H4 (cell line): ENCODE data around the gene CCT3. TPM values are rescaled to one million over a fixed set of nuclear protein-coding genes. Genes with fewer than 3 reads are reported as not detected.
"Not testable (repeated sequence)": the region's sequence is repeated elsewhere in the genome, so short reads cannot be mapped to it uniquely, and the experiment has no call there.

Source experiments
- DNase-seq: peaks from one replicate; pipeline ENCODE4 v3.0.0-alpha.2; 2015; ENCODE audit warnings: low spot score
- total RNA-seq: library from RNA; depleted of rRNA; stranded (reverse); fragments of >200 nt; shearing (Covaris generic); gene quantifications from 2 replicates; pipeline ENCODE4 v1.2.3, GENCODE V29; 2014; rRNA removed

Gene CCT3
- total RNA-seq: 584 and 592 TPM in 2 replicates

- DNase-seq: peak; percentile 100
These were observed at the start of gene CCT3, which contains the start of gene TSACC for GRCh38 chr1:156338180-156338976. TSS of gene CCT3 (minus strand) at chr1:156338292. CDS start at chr1:156338184, 108 bp downstream. TSS of gene TSACC (plus strand) at chr1:156338526. CDS start at chr1:156339758, 1,232 bp downstream.

GRCh38 chr1:156387870-156388173, 49.7 kb upstream of the CCT3 start:
- no peak for DNase-seq

- DNase-seq: no peak
These were observed 49.1 kb upstream of the CCT3 start for GRCh38 chr1:156386949-156387869.

- DNase-seq: no peak
These were observed 48.2 kb upstream of the CCT3 start for GRCh38 chr1:156386134-156386901.

GRCh38 chr1:156385534-156386031, 47.5 kb upstream of the CCT3 start:
- DNase-seq: peak; percentile 60

- no peak for DNase-seq
These were observed 46.6 kb upstream of the CCT3 start for GRCh38 chr1:156384658-156385057.

- DNase-seq: no peak
These were observed 45.9 kb upstream of the CCT3 start for GRCh38 chr1:156384007-156384406.

- DNase-seq: peak; percentile 66
These were observed 44.9 kb upstream of the CCT3 start for GRCh38 chr1:156383023-156383422.

- no peak for DNase-seq
These were observed 44.5 kb upstream of the CCT3 start for GRCh38 chr1:156382561-156382960.

GRCh38 chr1:156379420-156380165, 41.5 kb upstream of the CCT3 start:
- DNase-seq: peak; percentile 54

- DNase-seq: no peak
These were observed 40.5 kb upstream of the CCT3 start for GRCh38 chr1:156378557-156378956.

- DNase-seq: no peak
These were observed 39.1 kb upstream of the CCT3 start for GRCh38 chr1:156376958-156377919.

GRCh38 chr1:156376146-156376545, 38.1 kb upstream of the CCT3 start:
- DNase-seq: no peak

- DNase-seq: no peak
These were observed 35.5 kb upstream of the CCT3 start for GRCh38 chr1:156373546-156373945.

- DNase-seq: no peak
These were observed 34.8 kb upstream of the CCT3 start for GRCh38 chr1:156372876-156373275.

GRCh38 chr1:156372265-156372586, 34.1 kb upstream of the CCT3 start:
- no peak for DNase-seq

- DNase-seq: no peak
These were observed 33.6 kb upstream of the CCT3 start for GRCh38 chr1:156371553-156372264.

- not testable (repeated sequence) for DNase-seq
These were observed 31.7 kb upstream of the CCT3 start for GRCh38 chr1:156369685-156370286.
